Epithelial cell of esophagus (primary cell): Measurements from ENCODE around the gene ETAA1.

Experiments used
- DNase-seq: peaks from one replicate; pipeline ENCODE4 v3.0.0; 2010; ENCODE audit warnings: low read depth
- H3K4me3 ChIP-seq: 2 replicates; pipeline ENCODE4 v1.5.1; 2011; ENCODE audit warnings: mild to moderate bottlenecking, low read length, control low read depth
- CTCF ChIP-seq: IDR thresholded peaks from 2 replicates; pipeline ENCODE4 v1.5.1; 2011; ENCODE audit warnings: low read depth, mild to moderate bottlenecking, low read length, control low read depth, inconsistent platforms; ENCODE audit not compliant: insufficient read depth; ENCODE audit errors: missing control alignments

Gene ETAA1

DNA sequence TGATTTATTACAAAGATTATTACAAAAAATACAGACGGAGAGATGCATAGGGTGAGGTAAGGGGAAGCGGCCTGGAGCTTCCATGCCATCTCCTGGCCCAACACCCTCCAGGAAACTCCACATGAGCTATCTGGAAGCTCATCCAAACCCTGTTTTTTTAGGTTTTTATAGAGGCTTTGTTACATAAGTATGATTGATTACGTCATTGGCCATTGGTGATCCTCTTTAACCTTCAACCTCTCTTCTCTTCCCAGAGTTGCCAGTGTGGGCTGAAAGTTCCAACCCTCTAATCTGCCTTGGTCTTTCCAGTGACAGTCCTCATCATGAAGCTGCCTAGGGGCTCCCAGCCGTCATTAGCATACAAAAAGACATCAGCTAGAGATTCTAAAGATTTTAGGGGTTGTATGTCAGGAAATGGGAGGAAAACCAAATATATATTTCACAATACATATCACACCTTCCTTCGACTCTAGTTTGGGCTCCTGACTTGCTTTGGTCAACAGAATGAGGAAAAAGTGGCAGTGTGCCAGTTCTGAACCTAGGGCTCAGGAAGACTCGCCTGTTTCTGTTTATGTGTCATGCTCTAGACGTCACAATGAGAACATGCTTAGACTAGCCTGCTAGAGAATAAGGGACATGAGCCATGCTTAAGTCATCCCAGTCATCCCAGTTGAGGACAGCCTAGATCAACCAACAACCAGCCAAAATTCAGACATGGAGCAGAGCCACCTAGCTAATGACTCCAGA is 54.1 kb downstream of the ETAA1 start:
- H3K4me3 ChIP-seq, result no peak overlapping the region
- DNase-seq, result peak; percentile 100
- no peak for TF ChIP-seq CTCF

DNA sequence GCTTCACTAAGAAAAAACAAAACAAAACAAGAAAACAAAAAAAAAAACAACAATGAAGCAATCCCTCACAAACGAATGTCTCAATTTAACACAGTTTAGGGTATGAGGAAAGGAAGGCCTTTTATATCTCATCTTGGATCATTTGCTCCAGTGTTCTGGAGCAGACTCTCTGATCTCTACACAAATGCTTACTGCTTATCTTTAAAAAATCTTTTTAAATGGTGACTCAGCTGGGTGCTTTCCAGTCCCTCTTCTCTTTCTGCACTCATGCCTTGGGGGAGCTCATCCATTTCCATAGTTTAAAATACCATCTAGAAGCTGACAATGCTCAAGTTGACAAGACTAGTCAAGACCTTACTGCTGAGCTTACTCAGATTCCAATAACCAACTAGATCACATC is 56.2 kb downstream of the ETAA1 start:
- TF ChIP-seq CTCF, result no peak
- peak; percentile 74 for DNase-seq
- H3K4me3 ChIP-seq, result no peak overlapping the region

DNA sequence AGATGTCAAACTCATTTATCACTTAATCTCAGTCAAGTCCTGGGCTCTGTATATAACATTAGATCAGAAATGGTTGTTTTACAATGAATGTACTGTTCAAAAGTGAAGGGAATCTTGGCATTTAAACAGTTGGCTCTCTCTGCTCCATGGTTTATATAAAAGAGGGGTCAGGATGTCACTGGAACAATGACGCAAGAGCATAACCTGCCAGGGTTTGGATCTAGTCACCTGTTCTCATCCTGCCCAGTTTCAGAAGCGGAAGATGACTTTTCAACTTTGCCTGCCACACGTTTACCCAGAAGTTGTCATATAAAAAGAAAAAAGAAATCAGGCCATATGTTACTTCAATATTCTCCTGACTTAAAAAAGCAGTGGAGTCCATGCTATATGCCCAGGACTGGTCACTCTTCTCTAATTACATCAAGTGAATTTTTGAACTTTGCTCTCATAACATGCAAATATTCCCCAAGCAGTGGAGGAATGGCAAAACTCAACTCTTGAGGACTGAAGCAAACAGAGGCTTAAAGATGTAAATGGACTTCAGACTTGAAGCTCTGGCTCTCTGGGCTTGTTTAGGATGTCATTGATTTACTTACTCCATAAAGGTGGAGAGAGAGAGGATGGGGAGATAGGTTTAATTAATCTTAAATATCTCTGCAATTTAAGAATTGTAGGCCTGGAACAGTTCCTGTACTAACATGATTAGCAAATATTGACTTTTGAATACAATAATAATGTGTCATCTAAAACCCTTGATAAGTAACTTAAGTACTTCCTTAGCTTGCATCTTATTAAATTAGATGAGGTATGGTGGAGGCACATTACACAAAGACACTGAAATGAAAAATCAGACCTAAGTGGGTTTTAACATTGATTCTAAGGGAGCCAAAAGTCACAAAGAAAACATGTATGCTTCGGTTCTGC is 58.3 kb downstream of the ETAA1 start:
- H3K4me3 ChIP-seq, result no peak overlapping the region
- TF ChIP-seq CTCF, result no peak
- peak; percentile 48 for DNase-seq

DNA sequence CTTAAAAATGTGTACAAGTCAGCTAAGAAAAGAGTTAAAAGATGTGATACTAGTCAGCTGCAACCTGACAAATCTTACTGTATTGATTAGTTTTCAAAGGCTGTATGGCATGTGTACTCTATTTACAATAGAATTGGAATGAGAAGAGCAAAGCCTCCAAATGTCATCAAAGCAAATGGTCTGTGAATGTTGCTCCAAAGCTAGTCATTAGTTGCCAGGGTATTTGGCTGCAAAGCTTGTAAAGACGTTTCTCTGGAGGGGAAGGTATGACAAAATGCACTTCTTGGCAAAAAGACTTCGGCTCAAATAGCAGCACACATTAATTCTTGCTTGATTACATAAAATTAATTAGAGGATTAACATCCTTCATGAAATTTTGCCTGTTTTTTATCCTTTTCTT is 59.3 kb downstream of the ETAA1 start:
- DNase-seq, result no peak
- no peak for TF ChIP-seq CTCF
- no peak overlapping the region for H3K4me3 ChIP-seq

GRCh38 chr2:67457699-67458098 is 60.6 kb downstream of the ETAA1 start:
- DNase-seq, result peak; percentile 84
- no peak for TF ChIP-seq CTCF

DNA sequence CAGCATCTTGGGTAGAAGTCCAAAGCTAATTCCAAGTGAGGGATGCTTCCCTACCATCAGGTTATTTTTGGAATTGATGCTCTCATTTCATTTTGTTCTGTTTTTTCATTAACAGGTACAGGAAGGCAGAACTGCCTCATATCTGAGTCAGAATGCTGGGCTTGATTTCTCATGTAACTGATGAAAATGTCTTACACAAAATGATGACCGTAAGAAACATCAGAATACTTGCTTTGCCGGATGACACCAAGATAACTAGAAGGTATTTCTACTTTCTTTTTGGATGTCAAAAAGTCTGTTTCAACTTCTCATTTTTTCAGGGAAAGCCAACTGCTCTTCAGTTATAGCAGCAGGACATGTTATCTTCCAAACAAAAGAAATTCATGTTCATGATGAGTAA is 62.6 kb downstream of the ETAA1 start:
- TF ChIP-seq CTCF, result no peak
- no peak overlapping the region for H3K4me3 ChIP-seq
- peak; percentile 67 for DNase-seq

More at GRCh38 chr2:67457699-67458098, 60.6 kb downstream of the ETAA1 start:
- no peak overlapping the region for H3K4me3 ChIP-seq
